ENCODE results near the gene FDXACB1. TPM values are rescaled to one million over a fixed set of nuclear protein-coding genes. Genes with fewer than 3 reads are reported as not detected.

The FDXACB1 gene
- total RNA-seq, 1 donor from 2014 or later = 1.6 TPM

DNA sequence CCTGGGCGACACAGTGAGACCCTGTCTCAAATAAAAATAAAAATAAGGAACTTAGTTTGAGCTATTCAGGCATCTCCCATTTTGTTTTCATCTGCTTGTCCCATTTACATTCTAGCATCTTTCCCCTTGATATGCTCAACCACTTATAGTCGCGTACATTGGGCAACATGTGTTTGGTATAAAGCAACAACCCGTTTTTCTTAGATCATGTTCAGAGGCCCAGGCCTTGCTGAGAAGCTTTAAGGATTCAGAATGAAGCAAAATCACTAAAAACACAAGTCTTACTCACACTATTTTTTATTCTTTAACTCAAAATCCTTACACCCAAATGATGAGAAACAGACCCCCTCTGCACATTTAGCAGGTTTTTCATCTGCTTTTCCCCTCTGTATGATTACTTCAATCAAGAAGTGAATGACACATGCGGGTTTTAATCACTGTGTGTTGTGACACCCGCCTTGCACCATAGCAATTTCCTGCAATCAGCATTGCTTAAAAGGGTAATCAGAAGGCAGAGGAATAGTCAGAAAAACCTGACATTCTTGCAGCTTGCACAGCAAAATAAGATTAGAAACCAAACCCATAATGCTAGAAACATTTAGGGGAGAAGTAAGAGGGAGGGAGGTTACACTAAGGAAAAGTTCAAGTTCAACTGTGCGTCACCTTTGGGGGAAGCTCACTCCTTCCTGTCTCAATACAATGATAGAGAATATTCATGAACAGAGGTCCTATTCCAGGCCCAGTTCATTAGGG lies 33.5 kb downstream of the FDXACB1 start:
- Mint-ChIP-seq H3K27me3 (ENCODE audit: unreplicated experiment) (no peaks in the 10 kb centered on the region), H3K4me3 (ENCODE audit: unreplicated experiment) (no peak overlapping the region), H3K9me3 (ENCODE audit: unreplicated experiment) (no peaks in the 10 kb centered on the region), H3K4me1 (ENCODE audit: low read depth, unreplicated experiment) (no peaks in the 10 kb centered on the region), H3K36me3 (ENCODE audit: unreplicated experiment) (no peaks in the 10 kb centered on the region), H3K27ac (ENCODE audit: unreplicated experiment) (no peak overlapping the region)
- TF ChIP-seq, protein P1, sequence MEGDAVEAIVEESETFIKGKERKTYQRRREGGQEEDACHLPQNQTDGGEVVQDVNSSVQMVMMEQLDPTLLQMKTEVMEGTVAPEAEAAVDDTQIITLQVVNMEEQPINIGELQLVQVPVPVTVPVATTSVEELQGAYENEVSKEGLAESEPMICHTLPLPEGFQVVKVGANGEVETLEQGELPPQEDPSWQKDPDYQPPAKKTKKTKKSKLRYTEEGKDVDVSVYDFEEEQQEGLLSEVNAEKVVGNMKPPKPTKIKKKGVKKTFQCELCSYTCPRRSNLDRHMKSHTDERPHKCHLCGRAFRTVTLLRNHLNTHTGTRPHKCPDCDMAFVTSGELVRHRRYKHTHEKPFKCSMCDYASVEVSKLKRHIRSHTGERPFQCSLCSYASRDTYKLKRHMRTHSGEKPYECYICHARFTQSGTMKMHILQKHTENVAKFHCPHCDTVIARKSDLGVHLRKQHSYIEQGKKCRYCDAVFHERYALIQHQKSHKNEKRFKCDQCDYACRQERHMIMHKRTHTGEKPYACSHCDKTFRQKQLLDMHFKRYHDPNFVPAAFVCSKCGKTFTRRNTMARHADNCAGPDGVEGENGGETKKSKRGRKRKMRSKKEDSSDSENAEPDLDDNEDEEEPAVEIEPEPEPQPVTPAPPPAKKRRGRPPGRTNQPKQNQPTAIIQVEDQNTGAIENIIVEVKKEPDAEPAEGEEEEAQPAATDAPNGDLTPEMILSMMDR (IDR thresholded peaks at IDR 0.05; ENCODE audit: partially characterized antibody, unreplicated experiment) = no peak
- no peak for DNase-seq

- Mint-ChIP-seq H3K36me3 (ENCODE audit: unreplicated experiment) (no peaks in the 10 kb centered on the region), H3K27ac (ENCODE audit: unreplicated experiment) (no peak overlapping the region), H3K4me3 (ENCODE audit: unreplicated experiment) (no peak overlapping the region), H3K9me3 (ENCODE audit: unreplicated experiment) (no peaks in the 10 kb centered on the region), H3K27me3 (ENCODE audit: unreplicated experiment) (no peaks in the 10 kb centered on the region), H3K4me1 (ENCODE audit: low read depth, unreplicated experiment) (no peaks in the 10 kb centered on the region)
- DNase-seq = no peak
- TF ChIP-seq, protein P1 (IDR thresholded peaks at IDR 0.05; ENCODE audit: partially characterized antibody, unreplicated experiment) = no peak
Measured at GRCh38 chr11:111843661-111844060, 35.3 kb downstream of the FDXACB1 start.

DNA sequence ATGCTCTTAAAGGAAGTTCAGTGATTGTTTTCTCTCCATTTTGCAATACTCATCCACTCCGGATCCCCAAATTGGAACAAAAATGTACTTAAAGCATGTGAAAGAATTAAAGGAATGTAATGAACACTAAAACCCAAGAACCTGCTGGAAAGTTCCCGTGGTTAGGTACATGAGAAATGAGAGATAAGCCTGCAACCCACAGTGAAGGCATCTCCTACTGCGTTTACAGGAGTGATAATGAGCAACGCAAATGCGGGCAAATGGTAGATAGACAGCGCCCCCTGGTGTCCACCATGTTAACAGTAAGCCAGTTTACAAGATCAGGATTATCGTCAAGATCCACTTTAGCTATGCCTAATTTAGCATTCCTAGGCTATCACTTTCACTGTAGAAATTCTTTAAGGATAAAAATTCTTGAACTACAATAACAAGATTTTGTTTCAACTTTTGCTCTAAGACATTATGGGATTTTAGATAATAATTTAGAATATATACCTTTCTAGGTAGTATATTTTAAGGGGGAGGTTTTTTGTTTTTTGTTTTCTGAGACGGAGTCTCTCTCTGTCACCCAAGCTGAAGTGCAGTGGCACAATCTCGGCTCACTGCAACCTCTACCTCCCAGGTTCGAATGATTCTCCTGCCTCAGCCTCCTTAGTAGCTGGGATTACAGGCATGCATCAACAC lies 37.5 kb downstream of the FDXACB1 start:
- Mint-ChIP-seq H3K4me3 (ENCODE audit: unreplicated experiment) (no peak overlapping the region), H3K27me3 (ENCODE audit: unreplicated experiment) (no peaks in the 10 kb centered on the region), H3K4me1 (ENCODE audit: low read depth, unreplicated experiment) (no peaks in the 10 kb centered on the region), H3K9me3 (ENCODE audit: unreplicated experiment) (no peaks in the 10 kb centered on the region), H3K36me3 (ENCODE audit: unreplicated experiment) (no peaks in the 10 kb centered on the region), H3K27ac (ENCODE audit: unreplicated experiment) (no peak overlapping the region)
- TF ChIP-seq, protein P1 (IDR thresholded peaks at IDR 0.05; ENCODE audit: partially characterized antibody, unreplicated experiment) = peak; percentile 96
- peak; percentile 91 for DNase-seq

GRCh38 chr11:111840143-111840542 lies 38.8 kb downstream of the FDXACB1 start:
- TF ChIP-seq, protein P1 (IDR thresholded peaks at IDR 0.05; ENCODE audit: partially characterized antibody, unreplicated experiment) = no peak
- Mint-ChIP-seq H3K4me1 (ENCODE audit: low read depth, unreplicated experiment) (no peaks in the 10 kb centered on the region), H3K9me3 (ENCODE audit: unreplicated experiment) (no peaks in the 10 kb centered on the region), H3K36me3 (ENCODE audit: unreplicated experiment) (no peaks in the 10 kb centered on the region), H3K27ac (ENCODE audit: unreplicated experiment) (no peak overlapping the region), H3K4me3 (ENCODE audit: unreplicated experiment) (no peak overlapping the region), H3K27me3 (ENCODE audit: unreplicated experiment) (no peaks in the 10 kb centered on the region)
- no peak for DNase-seq

GRCh38 chr11:111838054-111838453 lies 40.9 kb downstream of the FDXACB1 start:
- H3K27me3 Mint-ChIP-seq (ENCODE audit: unreplicated experiment) = no peaks in the 10 kb centered on the region
- H3K36me3 Mint-ChIP-seq (ENCODE audit: unreplicated experiment) = no peaks in the 10 kb centered on the region
- no peak overlapping the region for H3K4me3 Mint-ChIP-seq (ENCODE audit: unreplicated experiment)
- TF ChIP-seq, protein P1 (IDR thresholded peaks at IDR 0.05; ENCODE audit: partially characterized antibody, unreplicated experiment) = no peak
- no peak for DNase-seq
- peaks cover 17% of the 10 kb centered on the region for H3K4me1 Mint-ChIP-seq (ENCODE audit: low read depth, unreplicated experiment)
- no peaks in the 10 kb centered on the region for H3K9me3 Mint-ChIP-seq (ENCODE audit: unreplicated experiment)
- H3K27ac Mint-ChIP-seq (ENCODE audit: unreplicated experiment) = no peak overlapping the region

All from glutamatergic neuron (in vitro differentiated cells).